Lung (tissue), 12 donors: ENCODE results near the gene ZNF148. TPM values are rescaled to one million over a fixed set of nuclear protein-coding genes. Genes with fewer than 3 reads are reported as not detected.

ENCODE experiments used
- ATAC-seq: fragments of 200-7000 bp; cut with Tn5 transposase; one replicate; pipeline ENCODE4 v1.9.1; 2020; ENCODE audit warnings: moderate number of reproducible peaks; ENCODE audit not compliant: insufficient read depth, low FRiP score
- DNase-seq, 3 donors: peaks; one replicate each; pipeline ENCODE4 v3.0.0-alpha.2; 2013 to 2017
- H3K27ac ChIP-seq, 2 donors: one replicate each; pipeline ENCODE4 v1.5.1; 2013; ENCODE audit warnings: mild to moderate bottlenecking in 2 of 2, moderate library complexity in 2 of 2, control low read depth in 1 of 2, inconsistent platforms in 1 of 2, low read depth in 1 of 2, low read length in 1 of 2
- H3K27me3 ChIP-seq, 3 donors: one replicate each; pipeline ENCODE4 v1.5.1; 2013; ENCODE audit warnings: low read length in 2 of 3; ENCODE audit not compliant: control insufficient read depth in 3 of 3, insufficient read depth in 3 of 3
- H3K36me3 ChIP-seq, 4 donors: one replicate each; pipeline ENCODE4 v1.5.1; 2013; ENCODE audit warnings: low read length in 4 of 4, mild to moderate bottlenecking in 1 of 4, moderate library complexity in 1 of 4; ENCODE audit not compliant: control insufficient read depth in 4 of 4, insufficient read depth in 4 of 4
- H3K4me1 ChIP-seq, 5 donors: one replicate each; pipeline ENCODE4 v1.5.1; 2013; ENCODE audit warnings: low read length in 5 of 5, mild to moderate bottlenecking in 2 of 5, moderate library complexity in 1 of 5; ENCODE audit not compliant: control insufficient read depth in 5 of 5, insufficient read depth in 5 of 5
- H3K4me3 ChIP-seq: one replicate; pipeline ENCODE4 v1.5.1; 2013; ENCODE audit warnings: mild to moderate bottlenecking, control low read depth, moderate library complexity
- H3K9ac ChIP-seq, 2 donors: one replicate each; pipeline ENCODE4 v1.5.1; 2013; ENCODE audit warnings: low read length in 2 of 2, control low read depth in 1 of 2; ENCODE audit not compliant: insufficient read depth in 1 of 2
- H3K9me3 ChIP-seq, 4 donors: one replicate each; pipeline ENCODE4 v1.5.1; 2013; ENCODE audit warnings: low read length in 3 of 4, mild to moderate bottlenecking in 1 of 4, moderate library complexity in 1 of 4; ENCODE audit not compliant: control insufficient read depth in 4 of 4, insufficient read depth in 3 of 4
- WGBS, 2 donors: extraction: QIAGEN DNeasy Blood & Tissue Kit; methylation state at CpG; one replicate each; pipeline ENCODE4 v1.1.7; 2013; 5-methylcytosine and 5-hydroxymethylcytosine counted together
- polyA plus RNA-seq, 2 donors: library from polyadenylated mRNA; stranded (reverse); fragments of 200-250 nt; gene quantifications; one replicate each; pipeline ENCODE4 v1.2.1, GENCODE V29; 2013
- total RNA-seq, 2 donors: library from RNA; depleted of rRNA in 1 of 2; stranded (reverse); fragments of >200 nt in 1 of 2; gene quantifications; one replicate each; pipeline ENCODE4 v1.2.1, GENCODE V29; 2014 to 2021
- TF ChIP-seq, protein P1 (sequence below): IDR thresholded peaks from 2 replicates; pipeline ENCODE4 v1.5.1; 2012; ENCODE audit warnings: mild to moderate bottlenecking; ENCODE audit errors: control extremely low read depth, extremely low read depth
- donor health status: control.
- donor health status: control.
- donor health status: Bipolar disorder and iron deficiency.
- donor health status: healthy.
- donor health status: DM: yes; HTN: yes; CAD: no.

The ZNF148 gene
- total and polyA plus RNA-seq, 4 donors = 3.5 to 46.2 (median 20.4) TPM

GRCh38 chr3:125386811-125387210 is 11.7 kb upstream of the ZNF148 start:
- TF ChIP-seq, protein P1, sequence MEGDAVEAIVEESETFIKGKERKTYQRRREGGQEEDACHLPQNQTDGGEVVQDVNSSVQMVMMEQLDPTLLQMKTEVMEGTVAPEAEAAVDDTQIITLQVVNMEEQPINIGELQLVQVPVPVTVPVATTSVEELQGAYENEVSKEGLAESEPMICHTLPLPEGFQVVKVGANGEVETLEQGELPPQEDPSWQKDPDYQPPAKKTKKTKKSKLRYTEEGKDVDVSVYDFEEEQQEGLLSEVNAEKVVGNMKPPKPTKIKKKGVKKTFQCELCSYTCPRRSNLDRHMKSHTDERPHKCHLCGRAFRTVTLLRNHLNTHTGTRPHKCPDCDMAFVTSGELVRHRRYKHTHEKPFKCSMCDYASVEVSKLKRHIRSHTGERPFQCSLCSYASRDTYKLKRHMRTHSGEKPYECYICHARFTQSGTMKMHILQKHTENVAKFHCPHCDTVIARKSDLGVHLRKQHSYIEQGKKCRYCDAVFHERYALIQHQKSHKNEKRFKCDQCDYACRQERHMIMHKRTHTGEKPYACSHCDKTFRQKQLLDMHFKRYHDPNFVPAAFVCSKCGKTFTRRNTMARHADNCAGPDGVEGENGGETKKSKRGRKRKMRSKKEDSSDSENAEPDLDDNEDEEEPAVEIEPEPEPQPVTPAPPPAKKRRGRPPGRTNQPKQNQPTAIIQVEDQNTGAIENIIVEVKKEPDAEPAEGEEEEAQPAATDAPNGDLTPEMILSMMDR = no peak
- Histone ChIP-seq H3K4me1 (no peaks in the 10 kb centered on the region), H3K27ac (no peak overlapping the region), H3K36me3 (no peaks in the 10 kb centered on the region), H3K9me3 (no peaks in the 10 kb centered on the region), H3K4me3 (no peak overlapping the region), H3K9ac (no peak overlapping the region), H3K27me3 (peaks cover 0 to 2% (median 0%) of the 10 kb centered on the region in 3 donors)
- ATAC-seq (peak; percentile 19), DNase-seq (no peak)
- 82 to 87% methylated on average over 4 of the region's 4 CpGs for WGBS, 2 donors

- no peaks in the 10 kb centered on the region for H3K4me1 ChIP-seq
- DNase-seq = no peak
- no peak overlapping the region for H3K4me3 ChIP-seq
- H3K9me3 ChIP-seq = no peaks in the 10 kb centered on the region
- no peak for ATAC-seq
- H3K9ac ChIP-seq = no peak overlapping the region
- TF ChIP-seq, protein P1 = no peak
- H3K27me3 ChIP-seq = peaks cover 0 to 2% (median 0%) of the 10 kb centered on the region in 3 donors
- WGBS, 2 donors = 37 to 45% methylated on average over 5 of the region's 5 CpGs
- H3K36me3 ChIP-seq = no peaks in the 10 kb centered on the region
- no peak overlapping the region for H3K27ac ChIP-seq
Observed at GRCh38 chr3:125383744-125384143, 8.6 kb upstream of the ZNF148 start.

DNA sequence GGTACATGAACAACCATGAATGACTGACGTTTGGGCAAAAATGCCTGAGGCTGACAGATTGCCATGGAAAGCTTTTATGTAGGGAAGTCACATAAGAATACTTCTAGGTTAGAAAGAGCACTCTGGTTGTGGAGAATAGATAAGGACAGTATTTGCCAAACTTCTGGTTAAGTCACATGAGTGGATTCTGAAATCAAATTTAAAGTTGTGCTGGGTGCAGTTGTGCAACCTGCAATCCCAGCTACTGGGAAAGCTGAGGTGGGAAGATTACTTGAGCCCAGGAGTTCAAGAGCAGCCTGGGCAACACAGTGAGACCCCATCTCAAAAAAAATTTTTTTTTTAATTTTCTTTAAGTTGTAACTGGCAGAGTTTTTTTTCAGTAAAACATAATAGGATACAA is 7.2 kb upstream of the ZNF148 start:
- ATAC-seq = no peak
- H3K27ac ChIP-seq = no peak overlapping the region
- DNase-seq = no peak
- H3K4me3 ChIP-seq = no peak overlapping the region
- peaks cover 0 to 2% (median 0%) of the 10 kb centered on the region in 3 donors for H3K27me3 ChIP-seq
- 57 to 80% methylated on average over 1 of the region's 1 CpG for WGBS, 2 donors
- TF ChIP-seq, protein P1 = no peak
- H3K9me3 ChIP-seq = no peaks in the 10 kb centered on the region
- H3K9ac ChIP-seq = no peak overlapping the region
- H3K4me1 ChIP-seq = no peaks in the 10 kb centered on the region
- no peaks in the 10 kb centered on the region for H3K36me3 ChIP-seq

DNA sequence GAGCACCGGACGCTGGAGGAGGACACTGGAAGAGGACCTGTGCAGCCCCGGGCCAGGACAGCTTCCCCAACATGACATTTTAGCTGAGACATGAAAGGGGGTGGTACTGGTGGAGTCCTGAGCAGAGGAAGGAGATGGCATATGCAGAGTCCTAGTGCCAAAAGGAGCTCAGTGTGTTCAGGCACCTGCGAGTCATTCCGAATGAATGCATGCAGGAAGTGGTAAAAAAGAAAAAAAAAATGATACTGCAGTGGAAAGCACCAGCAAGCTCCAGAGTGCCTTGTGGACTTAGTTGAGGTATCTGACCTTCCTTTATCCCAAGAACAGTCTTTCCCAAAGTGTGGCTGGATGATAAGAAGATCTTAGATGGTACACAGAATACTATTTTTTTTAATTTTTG is 6.6 kb upstream of the ZNF148 start:
- TF ChIP-seq, protein P1 = no peak
- DNase-seq (no peak), ATAC-seq (no peak)
- no peaks in the 10 kb centered on the region for H3K9me3 ChIP-seq
- peaks cover 0 to 2% (median 0%) of the 10 kb centered on the region in 3 donors for H3K27me3 ChIP-seq
- H3K27ac ChIP-seq = no peak overlapping the region
- H3K36me3 ChIP-seq = no peaks in the 10 kb centered on the region
- H3K4me1 ChIP-seq = no peaks in the 10 kb centered on the region
- no peak overlapping the region for H3K9ac ChIP-seq
- H3K4me3 ChIP-seq = no peak overlapping the region
- WGBS, 2 donors = 54 to 56% methylated on average over 5 of the region's 5 CpGs
